Mucosa of rectum (tissue), 2 donors: ENCODE results near the gene LUZP1.
A peak's percentile ranks its signal among the peaks of the same experiment; 100 is the strongest.

ENCODE experiments used
- H3K27ac ChIP-seq, 2 donors: one replicate each; pipeline ENCODE4 v1.7.0; 2013; ENCODE audit warnings: inconsistent platforms in 2 of 2, low read depth in 2 of 2, low read length in 2 of 2
- H3K27me3 ChIP-seq, 2 donors: one replicate each; pipeline ENCODE4 v1.7.0; 2013; ENCODE audit warnings: low read length in 2 of 2; ENCODE audit not compliant: control insufficient read depth in 2 of 2, insufficient read depth in 2 of 2
- H3K36me3 ChIP-seq, 2 donors: one replicate each; pipeline ENCODE4 v1.7.0; 2013; ENCODE audit warnings: low read length in 2 of 2; ENCODE audit not compliant: control insufficient read depth in 2 of 2, insufficient read depth in 2 of 2
- H3K4me1 ChIP-seq, 2 donors: one replicate each; pipeline ENCODE4 v1.7.0; 2013; ENCODE audit warnings: low read length in 2 of 2, mild to moderate bottlenecking in 1 of 2; ENCODE audit not compliant: control insufficient read depth in 2 of 2, insufficient read depth in 2 of 2
- H3K4me3 ChIP-seq, 2 donors: one replicate each; pipeline ENCODE4 v1.7.0; 2013; ENCODE audit warnings: low read length in 2 of 2
- H3K9ac ChIP-seq, 2 donors: one replicate each; pipeline ENCODE4 v1.7.0; 2013; ENCODE audit warnings: low read length in 2 of 2, low read depth in 1 of 2, mild to moderate bottlenecking in 1 of 2
- H3K9me3 ChIP-seq, 2 donors: one replicate each; pipeline ENCODE4 v1.7.0; 2013; ENCODE audit warnings: low read length in 2 of 2; ENCODE audit not compliant: control insufficient read depth in 2 of 2
- donor health status: healthy.
- donor health status: Normal muscosa, but diverticular disease.

LUZP1 gene

DNA sequence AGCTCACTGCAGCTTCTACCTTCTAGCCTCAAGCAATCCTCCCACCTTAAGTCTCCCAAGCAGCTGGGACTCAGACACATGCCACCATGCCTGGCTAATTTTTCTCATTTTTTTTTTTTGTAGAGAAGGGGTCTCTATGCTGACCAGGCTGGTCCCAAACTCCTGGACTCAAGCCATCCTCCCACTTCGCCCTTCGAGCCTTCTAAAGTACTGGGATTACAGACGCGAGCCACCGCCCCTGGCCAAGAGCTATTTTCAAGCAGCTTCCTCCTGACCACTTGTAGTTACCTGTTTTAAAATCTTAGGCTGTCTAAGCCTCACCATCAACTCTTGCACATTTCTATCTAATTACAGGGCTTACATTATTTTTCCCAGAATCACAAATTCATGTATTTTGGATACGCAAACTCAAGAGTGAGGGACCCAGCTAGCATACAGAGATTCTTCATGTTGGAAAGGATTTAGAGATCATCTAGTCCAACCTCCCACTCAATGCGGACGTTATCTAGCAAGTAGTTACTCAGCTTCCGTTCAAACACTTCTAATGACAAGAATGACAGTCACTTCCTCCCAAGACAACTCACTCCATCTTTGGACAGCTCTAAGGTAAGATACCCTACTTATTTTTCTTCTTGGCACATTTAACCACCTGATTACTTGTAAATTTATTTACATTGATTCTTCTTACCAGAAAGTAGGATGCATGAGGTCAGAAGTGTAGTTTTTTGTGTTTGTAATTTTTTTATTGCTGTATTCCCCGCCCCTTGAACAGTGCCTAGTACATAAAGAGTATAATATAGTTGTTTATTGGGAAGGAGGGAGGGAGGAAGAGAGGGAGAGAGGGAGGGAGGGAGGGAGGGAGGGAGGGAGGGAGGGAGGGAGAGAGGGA, 65.4 kb downstream of the LUZP1 start:
- Histone ChIP-seq H3K27me3 (no peaks in the 10 kb centered on the region), H3K9ac (peak overlapping the region in 1 of 2 donors; percentile 2), H3K4me1 (peaks cover 13 to 41% of the 10 kb centered on the region in 2 donors)

DNA sequence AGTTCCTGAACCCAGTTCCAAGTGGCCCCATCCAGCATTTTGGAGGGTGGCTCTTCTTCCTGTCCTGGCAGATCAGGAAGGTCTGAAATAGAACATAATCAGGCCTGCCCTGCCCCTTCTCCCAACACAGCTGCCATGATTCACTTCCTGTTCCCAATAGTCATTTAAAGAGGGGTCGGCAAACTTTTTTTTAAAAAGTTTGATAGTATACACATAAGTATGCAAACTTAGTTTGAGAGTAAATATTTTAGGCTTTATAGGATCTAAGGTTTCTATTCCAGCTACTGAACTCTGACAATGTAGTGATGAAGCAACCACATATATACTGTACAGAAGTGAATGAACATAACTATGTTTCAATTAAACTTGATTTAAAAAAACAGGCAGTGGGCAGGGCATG, 66.4 kb downstream of the LUZP1 start:
- no peaks in the 10 kb centered on the region for H3K9me3 ChIP-seq
- H3K9ac ChIP-seq = no peak overlapping the region
- H3K4me3 ChIP-seq = no peak overlapping the region
- peaks cover 3 to 5% of the 10 kb centered on the region in 2 donors for H3K36me3 ChIP-seq
- H3K4me1 ChIP-seq = peaks cover 13 to 41% of the 10 kb centered on the region in 2 donors
- no peaks in the 10 kb centered on the region for H3K27me3 ChIP-seq
- H3K27ac ChIP-seq = peak overlapping the region; percentile 74 to 83

More for the DNA sequence above, 65.4 kb downstream of the LUZP1 start:
- Histone ChIP-seq H3K4me3 (no peak overlapping the region), H3K27ac (peak overlapping the region; percentile 74 to 81), H3K36me3 (peaks cover 3 to 13% of the 10 kb centered on the region in 2 donors), H3K9me3 (no peaks in the 10 kb centered on the region)

DNA sequence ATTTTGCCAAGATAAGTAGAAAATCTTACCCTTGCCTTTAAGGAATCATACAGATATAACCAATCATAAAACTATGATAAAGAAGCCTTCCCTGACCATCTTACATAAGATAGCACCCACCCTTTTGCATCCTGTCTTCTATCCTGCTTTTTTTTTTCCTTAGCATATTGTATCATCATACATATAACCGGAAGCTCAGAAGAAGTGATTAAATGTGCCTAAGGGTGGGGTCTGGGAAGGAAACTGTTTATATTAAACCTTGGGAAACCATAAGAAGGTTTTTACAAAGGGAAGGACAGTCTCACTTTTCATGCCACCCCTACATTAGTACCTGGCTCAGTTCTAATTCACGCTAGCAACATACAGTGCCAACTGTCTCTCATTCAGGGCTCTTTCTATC, 66.8 kb downstream of the LUZP1 start:
- Histone ChIP-seq H3K27me3 (no peaks in the 10 kb centered on the region), H3K4me1 (peaks cover 13 to 41% of the 10 kb centered on the region in 2 donors), H3K27ac (peak overlapping the region; percentile 74 to 83), H3K9ac (peak overlapping the region in 1 of 2 donors; percentile 15), H3K36me3 (peaks cover 3 to 6% of the 10 kb centered on the region in 2 donors), H3K4me3 (no peak overlapping the region), H3K9me3 (no peaks in the 10 kb centered on the region)

DNA sequence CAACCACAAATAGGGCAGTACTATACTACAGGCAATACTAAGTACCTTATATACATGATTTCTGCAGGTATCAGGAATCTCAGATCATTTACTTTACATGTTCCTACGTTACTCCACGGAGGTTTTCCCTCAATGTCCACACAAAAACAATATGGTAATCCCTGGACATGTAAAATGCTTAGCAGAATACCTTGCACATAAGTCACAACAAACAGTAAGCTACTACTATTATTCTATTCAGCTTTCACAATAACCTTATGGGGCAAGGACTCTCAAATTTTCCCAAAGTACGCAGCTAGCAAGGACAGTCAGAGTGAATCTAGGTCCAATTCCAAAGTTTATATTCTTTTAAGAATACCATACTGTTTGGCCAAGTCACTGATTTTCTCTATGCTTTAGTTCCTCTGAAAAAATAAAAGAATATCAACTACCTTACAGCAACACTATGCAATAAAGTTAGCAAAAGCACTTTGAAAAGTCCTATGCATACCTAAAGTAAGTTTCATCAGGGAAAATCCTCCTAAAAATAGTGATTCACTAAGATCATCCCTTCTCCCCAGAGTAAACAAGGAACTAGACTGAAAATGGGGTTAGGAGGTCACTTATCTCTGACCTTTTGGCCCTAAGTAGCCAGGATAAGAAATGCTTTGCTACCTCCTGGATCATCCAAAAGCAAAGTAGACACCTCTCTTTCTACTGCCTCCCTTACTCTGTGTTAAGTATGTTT, 67.4 kb downstream of the LUZP1 start:
- no peaks in the 10 kb centered on the region for H3K27me3 ChIP-seq
- peak overlapping the region; percentile 74 to 83 for H3K27ac ChIP-seq
- H3K9me3 ChIP-seq = no peaks in the 10 kb centered on the region
- peaks cover 0 to 2% of the 10 kb centered on the region in 2 donors for H3K36me3 ChIP-seq
- peak overlapping the region in 1 of 2 donors; percentile 15 for H3K9ac ChIP-seq
- H3K4me1 ChIP-seq = peaks cover 13 to 41% of the 10 kb centered on the region in 2 donors
- H3K4me3 ChIP-seq = no peak overlapping the region

DNA sequence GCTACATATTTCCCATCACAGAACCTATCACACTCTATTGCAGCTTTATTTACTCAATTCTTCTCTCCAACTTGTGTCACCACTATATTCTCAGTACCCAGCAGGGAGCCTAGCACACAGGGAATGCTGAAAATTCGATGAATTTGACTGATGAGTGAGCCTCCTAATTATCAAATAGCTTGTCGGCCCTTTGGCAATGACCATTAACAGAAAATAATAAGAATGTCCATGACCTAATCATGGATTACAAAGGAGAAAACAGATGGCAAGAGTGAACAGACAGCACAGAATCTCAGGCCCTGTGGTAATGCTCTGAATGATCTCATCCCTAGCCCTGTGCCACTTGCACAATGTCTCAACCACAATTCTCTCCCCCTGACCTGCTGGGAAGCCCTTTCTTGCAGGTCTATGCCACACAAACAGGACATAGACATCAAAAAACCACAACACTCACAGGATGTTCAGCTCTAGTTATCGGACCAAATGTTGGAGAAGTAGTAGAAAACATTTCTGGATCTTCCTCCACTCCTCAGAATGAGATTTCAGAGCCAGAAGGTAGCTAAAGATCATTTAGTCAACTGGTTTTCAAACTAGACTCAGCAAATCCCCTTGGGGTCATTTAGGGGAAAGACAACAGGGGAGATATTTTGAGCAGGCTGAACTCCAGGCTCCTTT, 68.4 kb downstream of the LUZP1 start:
- Histone ChIP-seq H3K9ac (no peak overlapping the region), H3K27ac (no peak overlapping the region), H3K9me3 (no peaks in the 10 kb centered on the region), H3K27me3 (no peaks in the 10 kb centered on the region), H3K4me3 (no peak overlapping the region), H3K4me1 (peaks cover 13 to 41% of the 10 kb centered on the region in 2 donors), H3K36me3 (peaks cover 0 to 2% of the 10 kb centered on the region in 2 donors)

DNA sequence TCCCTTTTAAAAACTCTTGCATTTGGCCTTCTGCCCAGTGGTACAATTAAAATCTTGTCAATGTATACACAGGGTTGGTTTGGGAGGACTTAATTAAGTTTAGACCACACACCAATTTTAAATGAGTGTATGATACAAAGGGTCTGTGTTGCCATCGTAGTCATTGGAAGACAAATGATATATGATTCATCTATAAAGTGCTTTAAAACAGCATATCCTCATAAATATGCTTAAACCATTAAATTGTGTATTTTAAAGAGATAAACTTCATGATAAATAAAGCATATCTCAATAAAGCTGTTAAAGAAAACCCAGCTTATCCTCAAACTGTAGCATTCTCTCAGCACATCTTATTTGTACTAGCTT, 69.5 kb downstream of the LUZP1 start:
- Histone ChIP-seq H3K9ac (no peak overlapping the region), H3K36me3 (peaks cover 2 to 3% of the 10 kb centered on the region in 2 donors), H3K27me3 (no peaks in the 10 kb centered on the region), H3K4me1 (peaks cover 13 to 41% of the 10 kb centered on the region in 2 donors), H3K9me3 (no peaks in the 10 kb centered on the region), H3K4me3 (no peak overlapping the region), H3K27ac (no peak overlapping the region)

DNA sequence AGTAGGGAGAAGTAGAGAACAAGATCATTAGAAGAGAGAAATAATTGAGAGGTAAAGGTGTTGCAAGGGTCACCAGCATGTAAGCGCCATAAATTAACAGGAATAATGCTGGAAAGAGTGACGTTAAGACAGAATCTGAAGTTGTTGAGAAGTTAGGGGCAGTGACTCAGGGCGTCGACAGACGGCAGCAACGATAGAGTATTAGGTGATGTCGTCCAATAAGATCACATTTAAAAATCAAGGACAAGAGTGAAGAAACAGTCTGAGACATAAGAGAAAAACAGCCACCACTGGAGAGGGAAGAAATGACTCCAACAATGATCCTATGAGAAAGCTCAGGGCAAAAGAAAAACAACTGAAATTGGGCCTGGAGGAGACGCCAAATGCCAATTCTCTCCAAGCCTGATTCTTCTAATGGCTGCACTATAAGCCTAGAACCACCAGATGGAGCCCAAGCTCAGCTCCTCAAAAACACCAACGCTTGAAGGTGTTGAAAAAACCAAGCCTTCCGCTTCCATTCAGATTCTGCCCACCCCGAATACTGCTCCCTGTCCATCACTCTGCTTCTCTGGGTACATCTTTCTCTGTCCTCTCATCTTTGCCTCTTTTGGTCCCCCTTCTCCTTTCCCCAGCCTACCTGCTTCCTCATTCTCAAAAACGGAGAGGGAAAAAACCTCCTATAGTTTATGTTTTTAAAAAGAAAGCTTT, 70.0 kb downstream of the LUZP1 start:
- Histone ChIP-seq H3K36me3 (peaks cover 2 to 8% of the 10 kb centered on the region in 2 donors), H3K9ac (no peak overlapping the region), H3K9me3 (no peaks in the 10 kb centered on the region), H3K27ac (no peak overlapping the region), H3K27me3 (no peaks in the 10 kb centered on the region), H3K4me1 (peaks cover 11 to 37% of the 10 kb centered on the region in 2 donors), H3K4me3 (no peak overlapping the region)

DNA sequence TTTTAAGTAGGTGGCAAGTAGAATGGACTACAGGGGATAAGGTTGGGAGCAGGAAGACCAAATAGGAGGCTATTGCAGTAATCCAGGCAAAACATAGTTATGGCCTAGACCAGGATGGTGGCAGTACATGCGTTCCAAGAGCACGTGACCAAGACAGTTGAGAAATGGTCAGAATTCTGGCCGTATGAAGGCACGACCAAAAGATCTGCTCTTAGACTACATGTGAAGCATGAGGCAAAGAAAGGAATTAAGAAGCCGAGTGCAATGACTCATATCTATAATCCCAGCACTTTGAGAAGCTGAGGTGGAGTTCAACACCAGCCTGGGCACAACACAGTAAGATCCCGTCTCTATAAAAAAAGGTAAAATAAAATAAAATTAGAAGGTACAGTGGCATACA, 71.3 kb downstream of the LUZP1 start:
- no peaks in the 10 kb centered on the region for H3K27me3 ChIP-seq
- no peak overlapping the region for H3K9ac ChIP-seq
- no peak overlapping the region for H3K27ac ChIP-seq
- H3K4me3 ChIP-seq = no peak overlapping the region
- peaks cover 3 to 25% of the 10 kb centered on the region in 2 donors for H3K4me1 ChIP-seq
- H3K9me3 ChIP-seq = no peaks in the 10 kb centered on the region
- peaks cover 12 to 21% of the 10 kb centered on the region in 2 donors for H3K36me3 ChIP-seq

DNA sequence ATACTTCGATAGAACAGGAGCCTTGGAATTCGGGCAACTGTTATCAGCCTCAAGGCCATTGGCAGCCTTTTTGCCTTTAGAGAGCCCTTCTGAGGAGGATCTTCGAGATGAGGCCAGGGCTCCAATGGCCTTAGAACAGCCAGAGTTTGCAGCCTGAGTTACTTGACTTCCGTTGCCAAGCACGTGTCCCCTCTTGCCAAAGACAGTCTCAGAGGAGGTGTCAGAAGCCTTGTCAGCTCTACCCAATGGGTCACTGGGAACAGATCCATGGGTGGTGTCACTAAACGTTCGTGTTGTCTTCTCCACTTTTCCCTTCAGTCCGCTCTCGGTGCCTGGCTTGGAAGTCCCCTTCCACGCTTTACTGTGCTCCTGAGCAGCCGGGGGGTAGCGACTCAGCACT, 76.2 kb downstream of the LUZP1 start:
- H3K27ac ChIP-seq = no peak overlapping the region
- no peaks in the 10 kb centered on the region for H3K27me3 ChIP-seq
- H3K4me3 ChIP-seq = no peak overlapping the region
- H3K4me1 ChIP-seq = no peaks in the 10 kb centered on the region
- no peaks in the 10 kb centered on the region for H3K9me3 ChIP-seq
- peaks cover 48 to 59% of the 10 kb centered on the region in 2 donors for H3K36me3 ChIP-seq
- no peak overlapping the region for H3K9ac ChIP-seq
